DOHH2 (cell line): ENCODE measurements around the gene DHX16.

Source experiments
- EZH2phosphoT487 ChIP-seq: fragments of 200-600 bp; sonication (generic); IDR thresholded peaks from 2 replicates; pipeline ENCODE4 v1.6.1; 2017; ENCODE audit warnings: borderline replicate concordance, mild to moderate bottlenecking, antibody characterized with exemption, low read length, moderate library complexity, mixed read lengths
- TF ChIP-seq, protein P1 (sequence below): fragments of 200-600 bp; sonication (generic); IDR thresholded peaks from one replicate; pipeline ENCODE4 v1.5.1; 2014; ENCODE audit warnings: antibody characterized with exemption, mild to moderate bottlenecking, low read depth, low read length; ENCODE audit not compliant: poor library complexity, severe bottlenecking

DNA sequence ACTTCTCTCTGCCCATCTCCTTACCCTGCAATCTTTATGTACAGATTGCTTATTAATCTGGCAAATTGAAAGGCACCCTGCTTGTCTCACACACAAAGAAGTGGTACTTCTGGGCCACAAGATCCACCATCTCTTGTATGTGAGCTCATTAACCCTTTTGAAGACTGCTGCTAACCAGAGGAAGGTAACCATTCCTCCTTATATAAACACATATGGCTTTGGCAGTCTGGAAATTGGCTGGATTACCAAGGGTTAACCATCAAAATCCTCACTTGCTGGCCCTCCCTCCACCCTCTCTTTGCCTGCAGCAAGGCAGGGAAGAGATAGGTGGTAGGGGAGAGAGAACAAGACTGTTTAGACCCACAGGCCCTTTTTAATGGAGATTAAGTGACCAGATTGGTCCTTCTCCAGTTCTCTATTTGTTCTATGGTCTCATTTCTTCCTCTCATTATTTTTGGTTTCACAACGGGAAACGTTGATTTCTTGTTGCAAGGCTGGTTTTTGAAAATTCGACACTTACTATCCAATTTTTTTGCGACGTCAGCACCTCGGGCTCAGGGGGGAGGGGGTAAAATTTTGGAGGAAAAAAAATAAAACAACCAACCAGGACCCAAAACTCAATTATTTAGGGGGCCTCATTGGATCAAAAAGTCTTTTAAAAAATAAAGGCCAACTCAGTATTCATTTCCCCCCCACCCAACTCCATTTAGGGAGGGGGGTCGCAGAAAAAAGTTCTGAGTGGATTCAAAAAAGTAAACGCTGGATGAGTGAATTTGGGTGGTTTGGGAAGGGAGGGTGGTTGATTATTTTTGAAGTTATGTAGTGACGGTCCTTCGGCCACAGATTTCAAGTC, 56.6 kb downstream of the DHX16 start:
- TF ChIP-seq, protein P1, sequence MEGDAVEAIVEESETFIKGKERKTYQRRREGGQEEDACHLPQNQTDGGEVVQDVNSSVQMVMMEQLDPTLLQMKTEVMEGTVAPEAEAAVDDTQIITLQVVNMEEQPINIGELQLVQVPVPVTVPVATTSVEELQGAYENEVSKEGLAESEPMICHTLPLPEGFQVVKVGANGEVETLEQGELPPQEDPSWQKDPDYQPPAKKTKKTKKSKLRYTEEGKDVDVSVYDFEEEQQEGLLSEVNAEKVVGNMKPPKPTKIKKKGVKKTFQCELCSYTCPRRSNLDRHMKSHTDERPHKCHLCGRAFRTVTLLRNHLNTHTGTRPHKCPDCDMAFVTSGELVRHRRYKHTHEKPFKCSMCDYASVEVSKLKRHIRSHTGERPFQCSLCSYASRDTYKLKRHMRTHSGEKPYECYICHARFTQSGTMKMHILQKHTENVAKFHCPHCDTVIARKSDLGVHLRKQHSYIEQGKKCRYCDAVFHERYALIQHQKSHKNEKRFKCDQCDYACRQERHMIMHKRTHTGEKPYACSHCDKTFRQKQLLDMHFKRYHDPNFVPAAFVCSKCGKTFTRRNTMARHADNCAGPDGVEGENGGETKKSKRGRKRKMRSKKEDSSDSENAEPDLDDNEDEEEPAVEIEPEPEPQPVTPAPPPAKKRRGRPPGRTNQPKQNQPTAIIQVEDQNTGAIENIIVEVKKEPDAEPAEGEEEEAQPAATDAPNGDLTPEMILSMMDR, result no peak
- no peak for TF ChIP-seq EZH2phosphoT487
